ENCODE measurements around the gene HSPB2. TPM values are rescaled to one million over a fixed set of nuclear protein-coding genes. Genes with fewer than 3 reads are reported as not detected.

The HSPB2 gene
- total and polyA plus RNA-seq, 7 experiments from 2014 or later, result not detected

DNA sequence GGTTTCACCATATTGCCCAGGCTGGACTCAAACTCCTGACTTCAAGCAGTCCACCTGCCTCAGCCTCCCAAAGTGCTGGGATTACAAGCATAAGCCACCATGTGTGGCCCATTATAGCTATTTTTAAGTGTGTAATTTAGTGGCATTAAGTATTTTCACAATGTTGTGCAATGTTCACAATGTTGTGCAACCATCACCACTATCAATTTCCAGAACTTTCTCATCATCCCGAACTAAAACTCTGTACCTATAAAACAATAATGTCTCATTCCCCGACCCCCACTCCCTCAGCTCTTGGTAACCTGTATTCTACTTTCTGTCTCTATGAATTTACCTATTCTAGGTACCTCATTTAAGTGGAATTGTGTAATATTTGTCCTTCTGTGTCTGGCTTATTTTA lies 25.7 kb upstream of the HSPB2 start:
- Mint-ChIP-seq H3K9me3 (no peaks in the 10 kb centered on the region), H3K4me3 (no peak overlapping the region), H3K4me1 (no peaks in the 10 kb centered on the region), H3K27ac (no peak overlapping the region), H3K27me3 (peaks cover 0 to 2% (median 0%) of the 10 kb centered on the region in 5 donors), H3K36me3 (peaks cover 0 to 19% (median 8%) of the 10 kb centered on the region in 5 donors)
- DNase-seq (no peak), ATAC-seq (no peak)
- no peak overlapping the region for H3K4me3 ChIP-seq (ENCODE audit: low read length)
- intact Hi-C loops (cut with micrococcal nuclease), result no loop called here
- H3K27me3 ChIP-seq (ENCODE audit: control insufficient read depth in 2 of 2, insufficient read depth in 2 of 2, low read length in 2 of 2), result no peaks in the 10 kb centered on the region
- no peaks in the 10 kb centered on the region for H3K4me1 ChIP-seq (ENCODE audit: control insufficient read depth in 2 of 2, insufficient read depth in 2 of 2, low read length in 2 of 2)
- CTCF ChIA-PET, result no interaction called here
- no peaks in the 10 kb centered on the region for H3K9me3 ChIP-seq (ENCODE audit: control insufficient read depth in 2 of 3, low read length in 3 of 3)
- H3K36me3 ChIP-seq (ENCODE audit: control insufficient read depth in 2 of 3, insufficient read depth in 3 of 3, low read length in 3 of 3), result peaks cover 0 to 11% (median 0%) of the 10 kb centered on the region in 3 experiments
- H3K27ac ChIP-seq (ENCODE audit: low read depth, low read length), result no peak overlapping the region
- POLR2A ChIA-PET, result interaction anchor here (1.1 kb wide), 1 partner anchor 200 kb away, joined by 3 read pairs; the partner anchor contains the start of genes SDHD and TIMM8B

DNA sequence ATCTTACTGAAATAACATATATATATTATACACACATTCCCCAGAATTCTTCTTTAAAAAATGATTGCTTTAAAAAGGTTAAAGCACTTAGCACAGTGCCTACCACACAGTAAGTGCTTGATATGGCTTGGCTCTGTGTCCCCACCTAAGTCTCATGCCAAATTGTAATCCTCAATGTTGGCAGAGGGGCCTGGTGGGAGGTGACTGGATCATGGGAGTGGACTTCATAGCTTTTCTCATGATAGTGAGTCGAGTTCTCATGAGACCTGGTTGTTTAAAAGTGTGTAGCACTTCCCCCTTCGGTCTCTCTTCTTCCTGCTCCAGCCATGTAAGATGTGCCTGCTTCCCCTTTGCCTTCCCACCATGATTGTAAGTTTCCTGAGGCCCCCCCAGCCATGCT lies 7.1 kb upstream of the HSPB2 start:
- ChIA-PET CTCF (interaction anchor here (0.6 kb wide), 1 partner anchor 1496 kb away, joined by 3 read pairs; no protein-coding TSS in a partner anchor), POLR2A (no interaction called here)
- no peak overlapping the region for H3K27ac Mint-ChIP-seq
- DNase-seq (no peak), ATAC-seq (no peak)
- intact Hi-C loops (cut with micrococcal nuclease), result no loop called here
- H3K36me3 Mint-ChIP-seq, result peaks cover 0 to 30% (median 11%) of the 10 kb centered on the region in 5 donors
- H3K4me3 Mint-ChIP-seq, result no peak overlapping the region
- no peaks in the 10 kb centered on the region for H3K36me3 ChIP-seq (ENCODE audit: control insufficient read depth in 2 of 3, insufficient read depth in 3 of 3, low read length in 3 of 3)
- no peak overlapping the region for H3K4me3 ChIP-seq (ENCODE audit: low read length)
- H3K4me1 Mint-ChIP-seq, result no peaks in the 10 kb centered on the region
- no peaks in the 10 kb centered on the region for H3K4me1 ChIP-seq (ENCODE audit: control insufficient read depth in 2 of 2, insufficient read depth in 2 of 2, low read length in 2 of 2)
- no peaks in the 10 kb centered on the region for H3K27me3 ChIP-seq (ENCODE audit: control insufficient read depth in 2 of 2, insufficient read depth in 2 of 2, low read length in 2 of 2)
- H3K9me3 Mint-ChIP-seq, result peaks cover 0 to 4% (median 1%) of the 10 kb centered on the region in 11 donors
- H3K27me3 Mint-ChIP-seq, result peaks cover 0 to 37% (median 7%) of the 10 kb centered on the region in 5 donors
- H3K27ac ChIP-seq (ENCODE audit: low read depth, low read length), result no peak overlapping the region
- no peaks in the 10 kb centered on the region for H3K9me3 ChIP-seq (ENCODE audit: control insufficient read depth in 2 of 3, low read length in 3 of 3)

DNA sequence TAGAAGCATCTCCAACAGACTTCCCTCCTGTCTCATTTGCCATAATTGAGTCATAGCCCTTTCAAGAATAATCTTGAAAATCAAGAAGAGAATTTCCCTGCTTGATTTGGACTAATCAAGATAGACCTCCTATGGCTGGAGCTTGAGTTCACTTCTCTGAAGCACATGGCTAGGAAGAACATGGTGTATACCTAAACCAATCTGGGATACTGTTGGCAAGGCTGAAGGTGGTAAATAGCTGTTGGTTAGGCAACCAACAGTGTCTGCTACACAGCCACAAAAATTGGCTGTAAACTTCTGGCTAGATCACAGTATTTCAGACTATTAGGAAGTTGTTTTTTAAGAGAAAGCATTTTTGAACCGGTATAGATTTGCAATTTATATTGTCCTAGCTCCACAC lies 5.9 kb upstream of the HSPB2 start:
- intact Hi-C loops (cut with micrococcal nuclease), result no loop called here
- CTCF ChIA-PET, result no interaction called here
- Mint-ChIP-seq H3K27ac (no peak overlapping the region), H3K9me3 (peaks cover 0 to 4% (median 1%) of the 10 kb centered on the region in 11 donors), H3K4me1 (no peaks in the 10 kb centered on the region), H3K36me3 (peaks cover 0 to 30% (median 10%) of the 10 kb centered on the region in 5 donors), H3K4me3 (no peak overlapping the region), H3K27me3 (peaks cover 10 to 49% (median 17%) of the 10 kb centered on the region in 5 donors)
- no peaks in the 10 kb centered on the region for H3K27me3 ChIP-seq (ENCODE audit: control insufficient read depth in 2 of 2, insufficient read depth in 2 of 2, low read length in 2 of 2)
- ATAC-seq, result no peak
- no peaks in the 10 kb centered on the region for H3K36me3 ChIP-seq (ENCODE audit: control insufficient read depth in 2 of 3, insufficient read depth in 3 of 3, low read length in 3 of 3)
- DNase-seq, result no peak
- no peak overlapping the region for H3K4me3 ChIP-seq (ENCODE audit: low read length)
- no peaks in the 10 kb centered on the region for H3K9me3 ChIP-seq (ENCODE audit: control insufficient read depth in 2 of 3, low read length in 3 of 3)
- POLR2A ChIA-PET, result no interaction called here
- H3K27ac ChIP-seq (ENCODE audit: low read depth, low read length), result no peak overlapping the region
- no peaks in the 10 kb centered on the region for H3K4me1 ChIP-seq (ENCODE audit: control insufficient read depth in 2 of 2, insufficient read depth in 2 of 2, low read length in 2 of 2)

DNA sequence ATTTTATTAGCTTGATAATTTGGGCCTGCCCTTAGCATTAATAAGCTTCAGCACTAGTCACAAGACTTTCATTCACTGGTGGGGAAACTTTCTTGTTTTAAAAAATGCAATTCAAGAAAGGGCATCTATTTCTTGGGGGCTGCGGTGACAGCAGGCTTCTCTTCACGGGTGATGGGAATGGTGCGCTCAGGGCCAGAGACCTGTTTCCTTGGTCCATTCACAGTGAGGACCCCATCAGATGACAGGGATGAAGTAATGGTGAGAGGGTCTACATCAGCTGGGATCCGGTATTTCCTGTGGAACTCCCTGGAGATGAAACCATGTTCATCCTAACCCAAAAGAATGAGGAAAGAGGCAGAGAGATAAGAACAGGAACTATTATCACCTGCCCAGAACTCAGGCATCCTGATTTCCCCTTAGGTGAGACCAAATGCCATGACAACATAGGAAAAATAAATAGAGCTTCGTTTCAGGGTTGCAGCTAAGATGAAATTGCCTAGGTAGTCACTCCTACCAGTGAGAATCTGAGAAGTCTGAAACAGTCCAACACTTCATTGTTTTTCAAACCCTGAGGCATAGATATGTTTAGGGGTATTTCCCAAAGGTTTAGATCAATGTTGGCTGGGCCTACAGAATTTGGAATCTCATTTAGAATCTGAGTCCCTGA lies 3.8 kb upstream of the HSPB2 start:
- H3K4me1 Mint-ChIP-seq, result no peaks in the 10 kb centered on the region
- H3K4me3 Mint-ChIP-seq, result no peak overlapping the region
- Histone ChIP-seq H3K27me3 (ENCODE audit: control insufficient read depth in 2 of 2, insufficient read depth in 2 of 2, low read length in 2 of 2) (peaks cover 0 to 3% of the 10 kb centered on the region in 2 donors), H3K9me3 (ENCODE audit: control insufficient read depth in 2 of 3, low read length in 3 of 3) (no peaks in the 10 kb centered on the region), H3K4me3 (ENCODE audit: low read length) (no peak overlapping the region), H3K27ac (ENCODE audit: low read depth, low read length) (no peak overlapping the region), H3K36me3 (ENCODE audit: control insufficient read depth in 2 of 3, insufficient read depth in 3 of 3, low read length in 3 of 3) (no peaks in the 10 kb centered on the region), H3K4me1 (ENCODE audit: control insufficient read depth in 2 of 2, insufficient read depth in 2 of 2, low read length in 2 of 2) (no peaks in the 10 kb centered on the region)
- ChIA-PET POLR2A (no interaction called here), CTCF (interaction anchor here (1.2 kb wide), 1 partner anchor 24 kb away, joined by 3 read pairs; no protein-coding TSS in a partner anchor)
- peaks cover 0 to 14% (median 5%) of the 10 kb centered on the region in 5 donors for H3K36me3 Mint-ChIP-seq
- intact Hi-C loops (cut with micrococcal nuclease), result no loop called here
- peaks cover 22 to 56% (median 28%) of the 10 kb centered on the region in 5 donors for H3K27me3 Mint-ChIP-seq
- peaks cover 0 to 4% (median 1%) of the 10 kb centered on the region in 11 donors for H3K9me3 Mint-ChIP-seq
- no peak overlapping the region for H3K27ac Mint-ChIP-seq
- ATAC-seq (no peak), DNase-seq (no peak)

DNA sequence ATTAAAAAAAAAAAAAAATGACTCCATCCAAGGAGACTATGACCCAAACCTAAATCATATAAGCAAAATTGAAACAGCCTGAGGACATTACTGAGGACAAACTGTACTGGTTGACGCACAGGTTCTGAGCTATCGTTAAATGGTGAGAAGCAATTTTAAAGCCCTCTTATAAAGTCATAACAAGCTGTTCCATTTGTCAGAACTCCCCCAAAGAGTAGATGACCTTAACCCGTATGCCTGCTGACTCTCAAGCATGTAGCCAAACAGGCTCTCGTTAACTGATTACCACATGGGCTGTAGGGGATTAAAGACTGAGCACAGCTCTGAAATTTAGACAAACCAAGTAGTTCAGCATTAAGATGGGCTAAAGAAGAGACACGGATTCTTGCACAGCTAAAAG lies 3.2 kb upstream of the HSPB2 start:
- ChIA-PET POLR2A (no interaction called here), CTCF (interaction anchor here (1.2 kb wide), 1 partner anchor 24 kb away, joined by 3 read pairs; no protein-coding TSS in a partner anchor)
- H3K9me3 ChIP-seq (ENCODE audit: control insufficient read depth in 2 of 3, low read length in 3 of 3), result no peaks in the 10 kb centered on the region
- H3K4me1 ChIP-seq (ENCODE audit: control insufficient read depth in 2 of 2, insufficient read depth in 2 of 2, low read length in 2 of 2), result no peaks in the 10 kb centered on the region
- H3K27ac ChIP-seq (ENCODE audit: low read depth, low read length), result no peak overlapping the region
- H3K4me1 Mint-ChIP-seq, result no peaks in the 10 kb centered on the region
- no peak overlapping the region for H3K27ac Mint-ChIP-seq
- no peak overlapping the region for H3K4me3 ChIP-seq (ENCODE audit: low read length)
- peaks cover 0 to 13% (median 5%) of the 10 kb centered on the region in 5 donors for H3K36me3 Mint-ChIP-seq
- peaks cover 27 to 62% (median 34%) of the 10 kb centered on the region in 5 donors for H3K27me3 Mint-ChIP-seq
- DNase-seq, result no peak
- intact Hi-C loops (cut with micrococcal nuclease), result no loop called here
- H3K4me3 Mint-ChIP-seq, result no peak overlapping the region
- ATAC-seq, result no peak
- peaks cover 0 to 4% (median 1%) of the 10 kb centered on the region in 11 donors for H3K9me3 Mint-ChIP-seq
- peaks cover 0 to 3% of the 10 kb centered on the region in 2 donors for H3K27me3 ChIP-seq (ENCODE audit: control insufficient read depth in 2 of 2, insufficient read depth in 2 of 2, low read length in 2 of 2)
- no peaks in the 10 kb centered on the region for H3K36me3 ChIP-seq (ENCODE audit: control insufficient read depth in 2 of 3, insufficient read depth in 3 of 3, low read length in 3 of 3)

DNA sequence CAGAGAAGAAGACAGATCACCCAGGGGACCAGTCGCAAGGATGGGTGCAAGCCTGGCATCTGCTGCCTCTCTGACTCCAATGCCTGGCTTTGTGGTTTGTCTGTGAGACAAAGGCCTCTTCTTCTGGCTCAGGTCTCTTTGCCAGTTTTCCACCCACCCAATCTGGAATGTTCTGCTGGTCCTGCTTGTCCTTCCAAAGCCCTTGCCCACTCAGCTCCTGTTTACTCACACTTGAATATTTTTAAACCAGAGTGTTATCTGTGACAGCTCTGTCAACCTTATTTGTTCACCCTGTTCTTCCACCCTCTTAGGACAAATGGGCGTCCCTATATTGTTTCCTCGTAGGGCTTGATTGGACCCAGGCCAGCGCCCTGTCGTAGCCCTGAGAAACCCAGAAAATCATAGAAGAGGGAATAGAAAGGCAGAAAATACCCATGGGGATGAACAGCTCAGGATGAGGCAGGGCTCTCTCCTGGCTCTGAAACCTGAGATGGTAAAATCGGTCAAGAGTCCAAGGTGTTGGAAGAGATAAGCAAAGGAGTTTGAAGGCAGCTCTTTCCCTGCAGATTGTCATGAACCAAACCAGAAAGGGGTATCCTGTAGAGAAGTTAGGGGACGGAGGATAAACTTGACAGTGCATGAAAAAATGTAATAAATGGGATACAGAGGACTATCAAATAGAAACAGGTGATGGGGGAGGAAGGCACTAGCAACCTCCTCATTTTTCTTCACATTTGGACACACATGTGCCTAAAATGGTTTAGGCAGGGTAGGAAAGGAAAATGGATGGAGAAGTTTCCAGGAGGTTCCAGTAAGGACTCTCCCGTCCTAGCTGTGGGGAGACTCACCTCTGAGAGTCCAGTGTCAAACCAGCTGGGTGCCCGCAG lies 1.6 kb upstream of the HSPB2 start:
- Histone ChIP-seq H3K4me1 (ENCODE audit: control insufficient read depth in 2 of 2, insufficient read depth in 2 of 2, low read length in 2 of 2) (no peaks in the 10 kb centered on the region), H3K36me3 (ENCODE audit: control insufficient read depth in 2 of 3, insufficient read depth in 3 of 3, low read length in 3 of 3) (no peaks in the 10 kb centered on the region), H3K4me3 (ENCODE audit: low read length) (no peak overlapping the region), H3K27ac (ENCODE audit: low read depth, low read length) (no peak overlapping the region), H3K27me3 (ENCODE audit: control insufficient read depth in 2 of 2, insufficient read depth in 2 of 2, low read length in 2 of 2) (peaks cover 0 to 3% of the 10 kb centered on the region in 2 donors), H3K9me3 (ENCODE audit: control insufficient read depth in 2 of 3, low read length in 3 of 3) (no peaks in the 10 kb centered on the region)
- no peak overlapping the region for H3K4me3 Mint-ChIP-seq
- intact Hi-C loops (cut with micrococcal nuclease), result no loop called here
- ATAC-seq, result no peak
- H3K9me3 Mint-ChIP-seq, result peaks cover 0 to 1% (median 0%) of the 10 kb centered on the region in 11 donors
- H3K4me1 Mint-ChIP-seq, result no peaks in the 10 kb centered on the region
- no peak for DNase-seq
- H3K27ac Mint-ChIP-seq, result peak overlapping the region in 1 of 9 donors; percentile 12
- POLR2A ChIA-PET, result no interaction called here
- H3K27me3 Mint-ChIP-seq, result peaks cover 36 to 70% (median 40%) of the 10 kb centered on the region in 5 donors
- H3K36me3 Mint-ChIP-seq, result no peaks in the 10 kb centered on the region
- CTCF ChIA-PET, result interaction anchor here (0.5 kb wide), 1 partner anchor 42 kb away, joined by 7 read pairs; no protein-coding TSS in a partner anchor
